HepG2 (cell line): ENCODE data around the gene SERPINA3. TPM values are rescaled to one million over a fixed set of nuclear protein-coding genes. Genes with fewer than 3 reads are reported as not detected.

Experiments used
- GFI1 ChIP-seq: sonication (generic); formaldehyde crosslinking; IDR thresholded peaks from 2 replicates; pipeline ENCODE4 v1.5.0; 2020; ENCODE audit warnings: missing genetic modification reagents, mild to moderate bottlenecking, borderline replicate concordance
- HDAC1 ChIP-seq: sonication (generic); formaldehyde crosslinking; IDR thresholded peaks from 2 replicates; pipeline ENCODE4 v1.5.1; 2020; ENCODE audit warnings: mild to moderate bottlenecking, missing genetic modification reagents
- HNF4A ChIP-seq: sonication (generic); formaldehyde crosslinking; IDR thresholded peaks from 2 replicates; pipeline ENCODE4 v1.4.0; 2020; ENCODE audit warnings: missing genetic modification reagents
- NFIB ChIP-seq: sonication (generic); formaldehyde crosslinking; IDR thresholded peaks from 2 replicates; pipeline ENCODE4 v1.9.0; 2021; ENCODE audit warnings: missing genetic modification reagents, mild to moderate bottlenecking, borderline replicate concordance
- NR2F1 ChIP-seq, 2 experiments: fragments of 450-650 bp in 1 of 2; formaldehyde crosslinking in 1 of 2; IDR thresholded peaks; 2 replicates each; pipeline versions ENCODE4 v1.5.0 to v1.6.1; 2016 to 2020; ENCODE audit warnings: mild to moderate bottlenecking in 1 of 2, missing compliant biosample characterization in 1 of 2, missing genetic modification reagents in 1 of 2, moderate library complexity in 1 of 2
- RARA ChIP-seq: IDR thresholded peaks from 2 replicates; pipeline ENCODE4 v1.6.1; 2016; ENCODE audit warnings: missing genetic modification reagents, missing compliant biosample characterization
- SAP130 ChIP-seq: IDR thresholded peaks from 2 replicates; pipeline ENCODE4 v1.6.1; 2016; ENCODE audit warnings: low read depth
- SKI ChIP-seq: fragments of 450-650 bp; IDR thresholded peaks from one replicate; pipeline ENCODE4 v1.6.1; 2018; ENCODE audit warnings: mild to moderate bottlenecking; ENCODE audit not compliant: partially characterized antibody
- SMAD1 ChIP-seq: sonication (generic); formaldehyde crosslinking; IDR thresholded peaks from 2 replicates; pipeline ENCODE4 v1.4.0; 2020; ENCODE audit warnings: missing genetic modification reagents, low read depth, mild to moderate bottlenecking, borderline replicate concordance
- SOX13 ChIP-seq, 3 experiments: fragments of 450-650 bp in 1 of 3; sonication (generic) in 1 of 3; formaldehyde crosslinking in 1 of 3; IDR thresholded peaks in 2 of 3; conservative IDR thresholded peaks in 1 of 3; 2 replicates each; pipeline versions ENCODE4 v1.5.0 to v1.6.1; 2016 to 2020; ENCODE audit warnings: antibody characterized with exemption in 1 of 3, mild to moderate bottlenecking in 1 of 3, missing compliant biosample characterization in 1 of 3, missing genetic modification reagents in 1 of 3, moderate library complexity in 1 of 3
- ZNF362 ChIP-seq: sonication (generic); formaldehyde crosslinking; IDR thresholded peaks from 2 replicates; pipeline ENCODE4 v1.4.0; 2020; ENCODE audit warnings: missing genetic modification reagents, mild to moderate bottlenecking, borderline replicate concordance
- ZNF749 ChIP-seq: sonication (generic); formaldehyde crosslinking; IDR thresholded peaks from 2 replicates; pipeline ENCODE4 v1.8.0; 2022; ENCODE audit warnings: mild to moderate bottlenecking, missing genetic modification reagents, moderate library complexity, borderline replicate concordance
- polyA plus RNA-seq, 8 experiments: library from polyadenylated mRNA; depleted of rRNA in 3 of 8; stranded (reverse) in 7 of 8; unstranded in 1 of 8; fragments of >200 nt; fragmentation: Illumina TruSeq in 4 of 8; extraction: Trizol in 4 of 8; gene quantifications; 2 replicates each; pipeline versions ENCODE4 v1.2.1 to v1.2.3, GENCODE V29; 2011 to 2016; ENCODE audit warnings: low read depth in 4 of 8, missing spikeins in 1 of 8, mixed read lengths in 1 of 8; ENCODE audit not compliant: insufficient read depth in 1 of 8
- total RNA-seq, 5 experiments: library from RNA; depleted of rRNA; stranded (reverse); fragments of >200 nt; fragmentation: Illumina TruSeq; extraction: Trizol; gene quantifications; 2 replicates each; pipeline ENCODE4 v1.2.3, GENCODE V29; 2016; ENCODE audit warnings: low read depth in 1 of 5
- TF ChIP-seq, protein P1 (sequence below): sonication (generic); formaldehyde crosslinking; IDR thresholded peaks from 2 replicates; pipeline ENCODE4 v1.4.0; 2020; ENCODE audit warnings: mild to moderate bottlenecking, missing genetic modification reagents
- TF ChIP-seq, protein P2 (sequence below): sonication (generic); IDR thresholded peaks from 2 replicates; pipeline ENCODE4 v1.6.1; 2016; ENCODE audit warnings: low read depth, borderline replicate concordance
- TF ChIP-seq, protein P3 (sequence below): sonication (generic); formaldehyde crosslinking; IDR thresholded peaks from 2 replicates; pipeline ENCODE4 v1.4.0; 2020; ENCODE audit warnings: missing genetic modification reagents, borderline replicate concordance
- TF ChIP-seq, protein P4 (sequence below): sonication (generic); formaldehyde crosslinking; IDR thresholded peaks from 2 replicates; pipeline ENCODE4 v1.4.0; 2020; ENCODE audit warnings: missing genetic modification reagents, borderline replicate concordance

Gene SERPINA3
- total and polyA plus RNA-seq, 2 of the 13 experiments (the other 11 are each of a cell fraction or from before 2014, with no cell fraction given), result 825 to 2,200 TPM

GRCh38 chr14:94671870-94672444 is 59.8 kb downstream of the SERPINA3 start (continued):
- TF ChIP-seq, protein P1, sequence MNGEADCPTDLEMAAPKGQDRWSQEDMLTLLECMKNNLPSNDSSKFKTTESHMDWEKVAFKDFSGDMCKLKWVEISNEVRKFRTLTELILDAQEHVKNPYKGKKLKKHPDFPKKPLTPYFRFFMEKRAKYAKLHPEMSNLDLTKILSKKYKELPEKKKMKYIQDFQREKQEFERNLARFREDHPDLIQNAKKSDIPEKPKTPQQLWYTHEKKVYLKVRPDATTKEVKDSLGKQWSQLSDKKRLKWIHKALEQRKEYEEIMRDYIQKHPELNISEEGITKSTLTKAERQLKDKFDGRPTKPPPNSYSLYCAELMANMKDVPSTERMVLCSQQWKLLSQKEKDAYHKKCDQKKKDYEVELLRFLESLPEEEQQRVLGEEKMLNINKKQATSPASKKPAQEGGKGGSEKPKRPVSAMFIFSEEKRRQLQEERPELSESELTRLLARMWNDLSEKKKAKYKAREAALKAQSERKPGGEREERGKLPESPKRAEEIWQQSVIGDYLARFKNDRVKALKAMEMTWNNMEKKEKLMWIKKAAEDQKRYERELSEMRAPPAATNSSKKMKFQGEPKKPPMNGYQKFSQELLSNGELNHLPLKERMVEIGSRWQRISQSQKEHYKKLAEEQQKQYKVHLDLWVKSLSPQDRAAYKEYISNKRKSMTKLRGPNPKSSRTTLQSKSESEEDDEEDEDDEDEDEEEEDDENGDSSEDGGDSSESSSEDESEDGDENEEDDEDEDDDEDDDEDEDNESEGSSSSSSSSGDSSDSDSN (CRISPR knock-in tag), result peak; percentile 26; the same call in 1 of the 2 replicates
- TF ChIP-seq SMAD1 (CRISPR knock-in tag) (0 out of 2 replicates have a peak, but pooled peaks have one; percentile 35), HNF4A (CRISPR knock-in tag) (peak; percentile 68), ZNF749 (no peak), NFIB (CRISPR knock-in tag) (no peak), SKI (peak; percentile 18), SOX13 (IDR thresholded peaks at IDR 0.05) (no peak), SOX13 (CRISPR knock-in tag; conservative IDR thresholded peaks at IDR 0.05 in 1 of 2, IDR thresholded peaks at IDR 0.05 in 1 of 2) (peak in 1 of 2 experiments; percentile 21; a peak in 1 of 4 replicates), NR2F1 (CRISPR knock-in tag; IDR thresholded peaks at IDR 0.05) (peak in 1 of 2 experiments; percentile 59; a peak in 1 of 4 replicates), ZNF362 (CRISPR knock-in tag) (peak; percentile 19; the same call in 1 of the 2 replicates), SAP130 (CRISPR knock-in tag) (peak; percentile 18; the same call in 1 of the 2 replicates), RARA (CRISPR knock-in tag) (peak; percentile 89), HDAC1 (CRISPR knock-in tag) (peak; percentile 44), GFI1 (no peak)
- TF ChIP-seq, protein P2, sequence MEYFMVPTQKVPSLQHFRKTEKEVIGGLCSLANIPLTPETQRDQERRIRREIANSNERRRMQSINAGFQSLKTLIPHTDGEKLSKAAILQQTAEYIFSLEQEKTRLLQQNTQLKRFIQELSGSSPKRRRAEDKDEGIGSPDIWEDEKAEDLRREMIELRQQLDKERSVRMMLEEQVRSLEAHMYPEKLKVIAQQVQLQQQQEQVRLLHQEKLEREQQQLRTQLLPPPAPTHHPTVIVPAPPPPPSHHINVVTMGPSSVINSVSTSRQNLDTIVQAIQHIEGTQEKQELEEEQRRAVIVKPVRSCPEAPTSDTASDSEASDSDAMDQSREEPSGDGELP, result peak; percentile 49; the same call in 1 of the 2 replicates
- TF ChIP-seq, protein P3, sequence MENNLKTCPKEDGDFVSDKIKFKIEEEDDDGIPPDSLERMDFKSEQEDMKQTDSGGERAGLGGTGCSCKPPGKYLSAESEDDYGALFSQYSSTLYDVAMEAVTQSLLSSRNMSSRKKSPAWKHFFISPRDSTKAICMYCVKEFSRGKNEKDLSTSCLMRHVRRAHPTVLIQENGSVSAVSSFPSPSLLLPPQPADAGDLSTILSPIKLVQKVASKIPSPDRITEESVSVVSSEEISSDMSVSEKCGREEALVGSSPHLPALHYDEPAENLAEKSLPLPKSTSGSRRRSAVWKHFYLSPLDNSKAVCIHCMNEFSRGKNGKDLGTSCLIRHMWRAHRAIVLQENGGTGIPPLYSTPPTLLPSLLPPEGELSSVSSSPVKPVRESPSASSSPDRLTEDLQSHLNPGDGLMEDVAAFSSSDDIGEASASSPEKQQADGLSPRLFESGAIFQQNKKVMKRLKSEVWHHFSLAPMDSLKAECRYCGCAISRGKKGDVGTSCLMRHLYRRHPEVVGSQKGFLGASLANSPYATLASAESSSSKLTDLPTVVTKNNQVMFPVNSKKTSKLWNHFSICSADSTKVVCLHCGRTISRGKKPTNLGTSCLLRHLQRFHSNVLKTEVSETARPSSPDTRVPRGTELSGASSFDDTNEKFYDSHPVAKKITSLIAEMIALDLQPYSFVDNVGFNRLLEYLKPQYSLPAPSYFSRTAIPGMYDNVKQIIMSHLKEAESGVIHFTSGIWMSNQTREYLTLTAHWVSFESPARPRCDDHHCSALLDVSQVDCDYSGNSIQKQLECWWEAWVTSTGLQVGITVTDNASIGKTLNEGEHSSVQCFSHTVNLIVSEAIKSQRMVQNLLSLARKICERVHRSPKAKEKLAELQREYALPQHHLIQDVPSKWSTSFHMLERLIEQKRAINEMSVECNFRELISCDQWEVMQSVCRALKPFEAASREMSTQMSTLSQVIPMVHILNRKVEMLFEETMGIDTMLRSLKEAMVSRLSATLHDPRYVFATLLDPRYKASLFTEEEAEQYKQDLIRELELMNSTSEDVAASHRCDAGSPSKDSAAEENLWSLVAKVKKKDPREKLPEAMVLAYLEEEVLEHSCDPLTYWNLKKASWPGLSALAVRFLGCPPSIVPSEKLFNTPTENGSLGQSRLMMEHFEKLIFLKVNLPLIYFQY (CRISPR knock-in tag), result 0 out of 2 replicates have a peak, but pooled peaks have one; percentile 38
- TF ChIP-seq, protein P4, sequence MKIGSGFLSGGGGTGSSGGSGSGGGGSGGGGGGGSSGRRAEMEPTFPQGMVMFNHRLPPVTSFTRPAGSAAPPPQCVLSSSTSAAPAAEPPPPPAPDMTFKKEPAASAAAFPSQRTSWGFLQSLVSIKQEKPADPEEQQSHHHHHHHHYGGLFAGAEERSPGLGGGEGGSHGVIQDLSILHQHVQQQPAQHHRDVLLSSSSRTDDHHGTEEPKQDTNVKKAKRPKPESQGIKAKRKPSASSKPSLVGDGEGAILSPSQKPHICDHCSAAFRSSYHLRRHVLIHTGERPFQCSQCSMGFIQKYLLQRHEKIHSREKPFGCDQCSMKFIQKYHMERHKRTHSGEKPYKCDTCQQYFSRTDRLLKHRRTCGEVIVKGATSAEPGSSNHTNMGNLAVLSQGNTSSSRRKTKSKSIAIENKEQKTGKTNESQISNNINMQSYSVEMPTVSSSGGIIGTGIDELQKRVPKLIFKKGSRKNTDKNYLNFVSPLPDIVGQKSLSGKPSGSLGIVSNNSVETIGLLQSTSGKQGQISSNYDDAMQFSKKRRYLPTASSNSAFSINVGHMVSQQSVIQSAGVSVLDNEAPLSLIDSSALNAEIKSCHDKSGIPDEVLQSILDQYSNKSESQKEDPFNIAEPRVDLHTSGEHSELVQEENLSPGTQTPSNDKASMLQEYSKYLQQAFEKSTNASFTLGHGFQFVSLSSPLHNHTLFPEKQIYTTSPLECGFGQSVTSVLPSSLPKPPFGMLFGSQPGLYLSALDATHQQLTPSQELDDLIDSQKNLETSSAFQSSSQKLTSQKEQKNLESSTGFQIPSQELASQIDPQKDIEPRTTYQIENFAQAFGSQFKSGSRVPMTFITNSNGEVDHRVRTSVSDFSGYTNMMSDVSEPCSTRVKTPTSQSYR (CRISPR knock-in tag), result no peak
